ENCODE measurements around the gene OS9. TPM values are rescaled to one million over a fixed set of nuclear protein-coding genes. Genes with fewer than 3 reads are reported as not detected.

The OS9 gene
- total and polyA plus RNA-seq, 9 of the 15 experiments (the other 6 are each of a cell fraction or from before 2014, with no cell fraction given), result 4.6 to 105 (median 89.5) TPM

DNA sequence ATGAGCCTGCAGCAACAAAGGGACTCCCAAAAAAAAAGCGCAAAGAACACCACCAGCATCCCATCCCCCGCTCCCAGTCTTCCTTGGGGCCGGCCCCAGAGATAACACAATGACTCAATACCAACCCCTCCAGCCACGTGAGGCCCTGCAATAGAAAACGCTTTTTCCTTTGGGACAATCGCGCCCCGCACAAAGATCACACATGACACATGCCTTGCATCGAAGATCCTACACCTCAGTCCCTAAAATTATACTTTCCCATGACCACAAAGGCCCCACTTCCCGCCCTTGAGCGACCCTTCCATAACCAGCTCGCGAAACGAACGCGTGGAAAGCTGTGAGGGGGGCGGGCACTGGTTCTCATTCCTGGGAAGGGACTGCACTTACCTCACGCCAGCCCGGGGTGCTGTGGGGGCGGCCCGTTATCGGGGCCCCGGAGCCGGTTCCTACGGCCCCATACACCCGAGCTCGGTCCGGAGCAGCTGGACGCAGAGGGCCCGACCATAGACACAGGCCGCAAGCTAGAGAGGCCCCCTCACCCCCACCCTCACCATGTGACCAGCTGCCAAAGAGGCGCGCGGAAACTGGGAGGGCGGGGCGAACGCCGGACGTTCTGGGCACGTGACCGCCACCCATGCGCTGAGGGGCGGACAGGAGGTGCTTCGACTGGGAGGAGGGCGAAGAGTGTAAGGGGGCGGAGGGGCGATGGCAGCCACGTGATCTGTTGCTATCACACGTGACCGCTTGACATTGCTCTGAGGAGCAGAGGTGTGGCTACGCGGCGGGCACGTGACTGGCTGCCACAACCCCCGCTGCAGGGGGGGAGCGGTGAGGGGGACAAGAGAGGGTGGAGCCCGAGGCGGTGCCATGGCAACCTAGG lies 58.1 kb downstream of the OS9 start, which contains the start of gene CDK4 (continued):
- peak; percentile 84 for TF ChIP-seq CEBPB (tag; IDR thresholded peaks at IDR 0.05)
- TF ChIP-seq, protein P1, sequence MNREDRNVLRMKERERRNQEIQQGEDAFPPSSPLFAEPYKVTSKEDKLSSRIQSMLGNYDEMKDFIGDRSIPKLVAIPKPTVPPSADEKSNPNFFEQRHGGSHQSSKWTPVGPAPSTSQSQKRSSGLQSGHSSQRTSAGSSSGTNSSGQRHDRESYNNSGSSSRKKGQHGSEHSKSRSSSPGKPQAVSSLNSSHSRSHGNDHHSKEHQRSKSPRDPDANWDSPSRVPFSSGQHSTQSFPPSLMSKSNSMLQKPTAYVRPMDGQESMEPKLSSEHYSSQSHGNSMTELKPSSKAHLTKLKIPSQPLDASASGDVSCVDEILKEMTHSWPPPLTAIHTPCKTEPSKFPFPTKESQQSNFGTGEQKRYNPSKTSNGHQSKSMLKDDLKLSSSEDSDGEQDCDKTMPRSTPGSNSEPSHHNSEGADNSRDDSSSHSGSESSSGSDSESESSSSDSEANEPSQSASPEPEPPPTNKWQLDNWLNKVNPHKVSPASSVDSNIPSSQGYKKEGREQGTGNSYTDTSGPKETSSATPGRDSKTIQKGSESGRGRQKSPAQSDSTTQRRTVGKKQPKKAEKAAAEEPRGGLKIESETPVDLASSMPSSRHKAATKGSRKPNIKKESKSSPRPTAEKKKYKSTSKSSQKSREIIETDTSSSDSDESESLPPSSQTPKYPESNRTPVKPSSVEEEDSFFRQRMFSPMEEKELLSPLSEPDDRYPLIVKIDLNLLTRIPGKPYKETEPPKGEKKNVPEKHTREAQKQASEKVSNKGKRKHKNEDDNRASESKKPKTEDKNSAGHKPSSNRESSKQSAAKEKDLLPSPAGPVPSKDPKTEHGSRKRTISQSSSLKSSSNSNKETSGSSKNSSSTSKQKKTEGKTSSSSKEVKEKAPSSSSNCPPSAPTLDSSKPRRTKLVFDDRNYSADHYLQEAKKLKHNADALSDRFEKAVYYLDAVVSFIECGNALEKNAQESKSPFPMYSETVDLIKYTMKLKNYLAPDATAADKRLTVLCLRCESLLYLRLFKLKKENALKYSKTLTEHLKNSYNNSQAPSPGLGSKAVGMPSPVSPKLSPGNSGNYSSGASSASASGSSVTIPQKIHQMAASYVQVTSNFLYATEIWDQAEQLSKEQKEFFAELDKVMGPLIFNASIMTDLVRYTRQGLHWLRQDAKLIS (CRISPR knock-in tag; IDR thresholded peaks at IDR 0.05), result peak; percentile 89
- no peak for TF ChIP-seq SAFB2 (IDR thresholded peaks at IDR 0.05; ENCODE audit: borderline replicate concordance, low read depth, low read length, severe bottlenecking)
- TF ChIP-seq, protein P2, sequence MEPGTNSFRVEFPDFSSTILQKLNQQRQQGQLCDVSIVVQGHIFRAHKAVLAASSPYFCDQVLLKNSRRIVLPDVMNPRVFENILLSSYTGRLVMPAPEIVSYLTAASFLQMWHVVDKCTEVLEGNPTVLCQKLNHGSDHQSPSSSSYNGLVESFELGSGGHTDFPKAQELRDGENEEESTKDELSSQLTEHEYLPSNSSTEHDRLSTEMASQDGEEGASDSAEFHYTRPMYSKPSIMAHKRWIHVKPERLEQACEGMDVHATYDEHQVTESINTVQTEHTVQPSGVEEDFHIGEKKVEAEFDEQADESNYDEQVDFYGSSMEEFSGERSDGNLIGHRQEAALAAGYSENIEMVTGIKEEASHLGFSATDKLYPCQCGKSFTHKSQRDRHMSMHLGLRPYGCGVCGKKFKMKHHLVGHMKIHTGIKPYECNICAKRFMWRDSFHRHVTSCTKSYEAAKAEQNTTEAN (CRISPR knock-in tag; IDR thresholded peaks at IDR 0.05), result peak; percentile 30; the same call in 1 of the 2 replicates
- TF ChIP-seq FIP1L1 (IDR thresholded peaks at IDR 0.05; ENCODE audit: low read depth, low read length, poor library complexity, severe bottlenecking), result peak; percentile 76
- no peak for TF ChIP-seq RBM34 (IDR thresholded peaks at IDR 0.05; ENCODE audit: borderline replicate concordance, insufficient read depth, low read length)
- TF ChIP-seq MEIS2 (IDR thresholded peaks at IDR 0.05; ENCODE audit: partially characterized antibody), result peak; percentile 70
- TF ChIP-seq ESRRB (CRISPR knock-in tag; IDR thresholded peaks at IDR 0.05; ENCODE audit: borderline replicate concordance), result no peak
- TF ChIP-seq HNRNPK (IDR thresholded peaks at IDR 0.05; ENCODE audit: low read depth, low read length, poor library complexity, severe bottlenecking), result no peak
- no peak for TF ChIP-seq MECOM (CRISPR knock-in tag; IDR thresholded peaks at IDR 0.05)
- no peak for TF ChIP-seq GTF2F1 (IDR thresholded peaks at IDR 0.05; ENCODE audit: low read depth, low read length)
- no peak for TF ChIP-seq BCL6 (CRISPR knock-in tag; IDR thresholded peaks at IDR 0.05)
- TF ChIP-seq MTA2 (IDR thresholded peaks at IDR 0.05; ENCODE audit: low read depth), result peak; percentile 15; the same call in 1 of the 2 replicates
- TF ChIP-seq CBX3 (IDR thresholded peaks at IDR 0.05; ENCODE audit: borderline replicate concordance in 1 of 2, low read length in 2 of 2), result peak in 1 of 2 experiments; percentile 71; a peak in 1 of 3 replicates
- TF ChIP-seq, protein P3, sequence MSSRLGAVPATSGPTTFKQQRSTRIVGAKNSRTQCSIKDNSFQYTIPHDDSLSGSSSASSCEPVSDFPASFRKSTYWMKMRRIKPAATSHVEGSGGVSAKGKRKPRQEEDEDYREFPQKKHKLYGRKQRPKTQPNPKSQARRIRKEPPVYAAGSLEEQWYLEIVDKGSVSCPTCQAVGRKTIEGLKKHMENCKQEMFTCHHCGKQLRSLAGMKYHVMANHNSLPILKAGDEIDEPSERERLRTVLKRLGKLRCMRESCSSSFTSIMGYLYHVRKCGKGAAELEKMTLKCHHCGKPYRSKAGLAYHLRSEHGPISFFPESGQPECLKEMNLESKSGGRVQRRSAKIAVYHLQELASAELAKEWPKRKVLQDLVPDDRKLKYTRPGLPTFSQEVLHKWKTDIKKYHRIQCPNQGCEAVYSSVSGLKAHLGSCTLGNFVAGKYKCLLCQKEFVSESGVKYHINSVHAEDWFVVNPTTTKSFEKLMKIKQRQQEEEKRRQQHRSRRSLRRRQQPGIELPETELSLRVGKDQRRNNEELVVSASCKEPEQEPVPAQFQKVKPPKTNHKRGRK (tag; IDR thresholded peaks at IDR 0.05), result no peak
- TF ChIP-seq PHF21A (IDR thresholded peaks at IDR 0.05; ENCODE audit: borderline replicate concordance, low read depth), result peak; percentile 87; the same call in 1 of the 2 replicates
- TF ChIP-seq SMARCA4 (IDR thresholded peaks at IDR 0.05), result peak; percentile 88
- TF ChIP-seq ZNF644 (tag; IDR thresholded peaks at IDR 0.05; ENCODE audit: low read depth), result peak; percentile 75; the same call in 1 of the 2 replicates
- TF ChIP-seq, protein P4, sequence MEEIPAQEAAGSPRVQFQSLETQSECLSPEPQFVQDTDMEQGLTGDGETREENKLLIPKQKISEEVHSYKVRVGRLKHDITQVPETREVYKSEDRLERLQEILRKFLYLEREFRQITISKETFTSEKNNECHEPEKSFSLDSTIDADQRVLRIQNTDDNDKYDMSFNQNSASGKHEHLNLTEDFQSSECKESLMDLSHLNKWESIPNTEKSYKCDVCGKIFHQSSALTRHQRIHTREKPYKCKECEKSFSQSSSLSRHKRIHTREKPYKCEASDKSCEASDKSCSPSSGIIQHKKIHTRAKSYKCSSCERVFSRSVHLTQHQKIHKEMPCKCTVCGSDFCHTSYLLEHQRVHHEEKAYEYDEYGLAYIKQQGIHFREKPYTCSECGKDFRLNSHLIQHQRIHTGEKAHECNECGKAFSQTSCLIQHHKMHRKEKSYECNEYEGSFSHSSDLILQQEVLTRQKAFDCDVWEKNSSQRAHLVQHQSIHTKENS (CRISPR knock-in tag; IDR thresholded peaks at IDR 0.05), result no peak
- TF ChIP-seq TAL1 (IDR thresholded peaks at IDR 0.05), result peak; percentile 24
